GM12878 (cell line): ENCODE measurements around the gene RPRD1A. TPM values are rescaled to one million over a fixed set of nuclear protein-coding genes. Genes with fewer than 3 reads are reported as not detected.

Experiments
- BMI1 ChIP-seq: fragments of 450-650 bp; IDR thresholded peaks from 2 replicates; pipeline ENCODE4 v1.6.1; 2016; ENCODE audit warnings: mild to moderate bottlenecking, moderate library complexity, borderline replicate concordance
- BRCA1 ChIP-seq: IDR thresholded peaks from 2 replicates; pipeline ENCODE4 v1.6.1; 2011; ENCODE audit warnings: low read depth, low read length, improper control_type of control experiment
- CBFB ChIP-seq: IDR thresholded peaks from 2 replicates; pipeline ENCODE4 v1.6.1; 2016; ENCODE audit warnings: antibody characterized with exemption, low read depth
- CBX3 ChIP-seq: fragments of 200-600 bp; sonication (generic); IDR thresholded peaks from 2 replicates; pipeline ENCODE4 v1.6.1; 2016; ENCODE audit warnings: low read depth, borderline replicate concordance
- CBX5 ChIP-seq: sonication (generic); IDR thresholded peaks from 2 replicates; pipeline ENCODE4 v1.6.1; 2016; ENCODE audit warnings: low read depth, moderate library complexity, mild to moderate bottlenecking, inconsistent platforms
- ESRRA ChIP-seq: IDR thresholded peaks from 2 replicates; pipeline ENCODE4 v1.6.1; 2012; ENCODE audit warnings: mild to moderate bottlenecking, low read length, improper control_type of control experiment
- FOXK2 ChIP-seq: fragments of 450-650 bp; IDR thresholded peaks from 2 replicates; pipeline ENCODE4 v1.6.1; 2017; ENCODE audit warnings: mild to moderate bottlenecking, moderate library complexity
- FOXM1 ChIP-seq: IDR thresholded peaks from 2 replicates; pipeline ENCODE4 v1.6.1; 2012; ENCODE audit warnings: low read depth, mild to moderate bottlenecking, inconsistent platforms, low read length, moderate library complexity
- HDAC6 ChIP-seq: fragments of 200-600 bp; sonication (generic); IDR thresholded peaks from one replicate; pipeline ENCODE4 v1.8.0; 2017; ENCODE audit warnings: antibody characterized with exemption; ENCODE audit not compliant: unreplicated experiment
- IRF4 ChIP-seq: IDR thresholded peaks from 2 replicates; pipeline ENCODE4 v1.6.1; 2011; ENCODE audit warnings: low read depth, low read length
- MTA3 ChIP-seq: IDR thresholded peaks from 2 replicates; pipeline ENCODE4 v1.6.1; 2012; ENCODE audit warnings: low read length, inconsistent platforms, borderline replicate concordance
- NRF1 ChIP-seq: conservative IDR thresholded peaks from 2 replicates; pipeline ENCODE4 v1.6.1; 2011; ENCODE audit warnings: mild to moderate bottlenecking, low read depth, low read length, improper control_type of control experiment
- POLR2AphosphoS5 ChIP-seq: IDR thresholded peaks from 2 replicates; pipeline ENCODE4 v1.6.1; 2011; ENCODE audit warnings: mild to moderate bottlenecking, low read length, inconsistent platforms
- POU2F2 ChIP-seq: IDR thresholded peaks from 3 replicates; pipeline ENCODE4 v1.6.1; 2011; ENCODE audit warnings: low read depth, mild to moderate bottlenecking, low read length, borderline replicate concordance
- SKIL ChIP-seq: fragments of 450-650 bp; IDR thresholded peaks from 2 replicates; pipeline ENCODE4 v1.6.1; 2017; ENCODE audit warnings: mild to moderate bottlenecking, low read depth, inconsistent platforms; ENCODE audit not compliant: poor library complexity, severe bottlenecking
- TBL1XR1 ChIP-seq: IDR thresholded peaks from 2 replicates; pipeline ENCODE4 v1.6.1; 2012; ENCODE audit warnings: low read depth, low read length, improper control_type of control experiment
- ZNF384 ChIP-seq: IDR thresholded peaks from 2 replicates; pipeline ENCODE4 v1.6.1; 2012; ENCODE audit warnings: low read depth, mild to moderate bottlenecking, low read length, improper control_type of control experiment, borderline replicate concordance
- ZNF687 ChIP-seq: fragments of 450-650 bp; IDR thresholded peaks from 2 replicates; pipeline ENCODE4 v1.6.1; 2017; ENCODE audit warnings: mild to moderate bottlenecking, moderate library complexity
- ZSCAN29 ChIP-seq: fragments of 450-650 bp; IDR thresholded peaks from 2 replicates; pipeline ENCODE4 v1.6.1; 2017; ENCODE audit warnings: mild to moderate bottlenecking, moderate library complexity
- polyA plus RNA-seq, 11 experiments: library from polyadenylated mRNA; depleted of rRNA in 4 of 11; unstranded in 6 of 11; stranded (reverse) in 5 of 11; fragments of >200 nt; fragmentation: Nextera tagmentation in 4 of 11; fragmentation: Illumina TruSeq in 1 of 11; extraction: Ambion mirVana in 4 of 11; extraction: Trizol in 1 of 11; gene quantifications; 1 replicate in 1 of 11; 2 replicates in 10 of 11; pipeline versions ENCODE4 v1.2.1 to v1.2.3, GENCODE V29; 2011 to 2016; ENCODE audit warnings: inconsistent platforms in 2 of 11, missing spikeins in 2 of 11, low read depth in 1 of 11
- total RNA-seq, 4 experiments: library from RNA; depleted of rRNA in 3 of 4; stranded (reverse); fragments of >200 nt in 3 of 4; fragmentation: Illumina TruSeq in 1 of 4; extraction: Trizol in 1 of 4; gene quantifications; 2 replicates each; pipeline versions ENCODE4 v1.2.1 to v1.2.3, GENCODE V29; 2013 to 2021
- TF ChIP-seq, protein P1 (sequence below): fragments of 450-650 bp; IDR thresholded peaks from 2 replicates; pipeline ENCODE4 v1.6.1; 2016; ENCODE audit warnings: mild to moderate bottlenecking
- TF ChIP-seq, protein P2 (sequence below): fragments of 450-650 bp; IDR thresholded peaks from 2 replicates; pipeline ENCODE4 v1.6.1; 2018; ENCODE audit warnings: borderline replicate concordance, mild to moderate bottlenecking; ENCODE audit not compliant: partially characterized antibody

Gene RPRD1A
- total and polyA plus RNA-seq, 10 of the 15 experiments (the other 5 are each of a cell fraction or from before 2014, with no cell fraction given): 16.2 to 66.2 (median 36.2) TPM

DNA sequence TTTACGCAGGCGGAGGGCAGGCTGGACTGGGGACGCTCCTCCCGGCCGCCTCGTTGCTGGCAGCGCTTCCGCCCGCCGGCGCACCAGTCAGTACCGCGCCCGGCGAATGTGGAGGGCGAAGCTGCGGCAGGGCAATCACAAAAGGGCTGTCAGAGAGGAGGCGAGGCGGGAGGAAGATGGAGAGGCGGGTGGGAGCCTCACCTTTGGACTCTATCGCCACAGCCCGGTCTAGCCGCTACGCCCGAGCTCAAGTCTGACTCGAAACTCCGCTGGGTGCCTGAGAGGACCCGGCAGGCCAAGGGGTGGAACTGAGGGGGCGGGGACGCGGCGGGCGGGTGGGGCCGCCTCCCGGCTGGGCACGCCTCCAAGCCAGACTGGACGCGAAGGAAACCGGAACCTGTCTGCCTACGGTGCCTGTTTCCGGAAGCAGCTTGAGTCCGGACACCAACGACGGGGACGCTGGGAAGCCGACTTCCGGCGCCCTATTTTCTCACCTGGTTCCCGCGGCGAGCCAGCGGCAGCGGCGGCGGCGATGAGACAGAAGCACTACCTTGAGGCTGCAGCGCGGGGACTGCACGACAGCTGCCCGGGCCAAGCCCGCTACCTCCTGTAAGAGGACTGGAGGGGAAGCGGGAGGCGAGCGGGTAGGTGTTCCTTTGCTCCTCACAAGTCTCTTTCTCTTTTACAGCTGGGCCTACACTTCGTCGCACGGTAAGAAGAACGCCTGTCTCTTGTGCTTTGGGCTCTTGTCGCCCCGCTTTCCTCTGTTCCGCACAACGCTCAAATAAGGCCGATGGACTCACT is 95.0 kb downstream of the RPRD1A start, which contains the start of gene RMP24 (continued):
- TF ChIP-seq CBX5 (peak; percentile 84; the same call in 1 of the 2 replicates), ESRRA (no peak), BMI1 (no peak), CBFB (peak; percentile 44; the same call in 1 of the 2 replicates), BRCA1 (0 out of 2 replicates have a peak, but pooled peaks have one; percentile 3), NRF1 (no peak), HDAC6 (no peak), FOXK2 (peak; percentile 70; the same call in 1 of the 2 replicates), TBL1XR1 (no peak), POLR2AphosphoS5 (peak; percentile 84), ZNF384 (no peak), FOXM1 (no peak), SKIL (peak; percentile 12), IRF4 (0 out of 2 replicates have a peak, but pooled peaks have one; percentile 41), MTA3 (no peak), ZNF687 (0 out of 2 replicates have a peak, but pooled peaks have one; percentile 47), POU2F2 (no peak), CBX3 (no peak), ZSCAN29 (peak; percentile 69; the same call in 1 of the 2 replicates)
- TF ChIP-seq, protein P1, sequence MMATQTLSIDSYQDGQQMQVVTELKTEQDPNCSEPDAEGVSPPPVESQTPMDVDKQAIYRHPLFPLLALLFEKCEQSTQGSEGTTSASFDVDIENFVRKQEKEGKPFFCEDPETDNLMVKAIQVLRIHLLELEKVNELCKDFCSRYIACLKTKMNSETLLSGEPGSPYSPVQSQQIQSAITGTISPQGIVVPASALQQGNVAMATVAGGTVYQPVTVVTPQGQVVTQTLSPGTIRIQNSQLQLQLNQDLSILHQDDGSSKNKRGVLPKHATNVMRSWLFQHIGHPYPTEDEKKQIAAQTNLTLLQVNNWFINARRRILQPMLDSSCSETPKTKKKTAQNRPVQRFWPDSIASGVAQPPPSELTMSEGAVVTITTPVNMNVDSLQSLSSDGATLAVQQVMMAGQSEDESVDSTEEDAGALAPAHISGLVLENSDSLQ: peak; percentile 67; the same call in 1 of the 2 replicates
- TF ChIP-seq, protein P2, sequence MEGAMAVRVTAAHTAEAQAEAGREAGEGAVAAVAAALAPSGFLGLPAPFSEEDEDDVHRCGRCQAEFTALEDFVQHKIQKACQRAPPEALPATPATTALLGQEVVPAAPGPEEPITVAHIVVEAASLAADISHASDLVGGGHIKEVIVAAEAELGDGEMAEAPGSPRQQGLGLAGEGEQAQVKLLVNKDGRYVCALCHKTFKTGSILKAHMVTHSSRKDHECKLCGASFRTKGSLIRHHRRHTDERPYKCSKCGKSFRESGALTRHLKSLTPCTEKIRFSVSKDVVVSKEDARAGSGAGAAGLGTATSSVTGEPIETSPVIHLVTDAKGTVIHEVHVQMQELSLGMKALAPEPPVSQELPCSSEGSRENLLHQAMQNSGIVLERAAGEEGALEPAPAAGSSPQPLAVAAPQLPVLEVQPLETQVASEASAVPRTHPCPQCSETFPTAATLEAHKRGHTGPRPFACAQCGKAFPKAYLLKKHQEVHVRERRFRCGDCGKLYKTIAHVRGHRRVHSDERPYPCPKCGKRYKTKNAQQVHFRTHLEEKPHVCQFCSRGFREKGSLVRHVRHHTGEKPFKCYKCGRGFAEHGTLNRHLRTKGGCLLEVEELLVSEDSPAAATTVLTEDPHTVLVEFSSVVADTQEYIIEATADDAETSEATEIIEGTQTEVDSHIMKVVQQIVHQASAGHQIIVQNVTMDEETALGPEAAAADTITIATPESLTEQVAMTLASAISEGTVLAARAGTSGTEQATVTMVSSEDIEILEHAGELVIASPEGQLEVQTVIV: no peak
